Measurements from ENCODE around the gene VIPAS39. TPM values are rescaled to one million over a fixed set of nuclear protein-coding genes. Genes with fewer than 3 reads are reported as not detected.

Gene VIPAS39
- total and polyA plus RNA-seq, 2 of the 13 experiments (the other 11 are each of a cell fraction or from before 2014, with no cell fraction given) = 13.3 to 21.5 TPM

GRCh38 chr14:77376771-77377501 lies 80.5 kb downstream of the VIPAS39 start, which contains the start of the genes SAMD15 and TMED8 (continued):
- no peak for TF ChIP-seq HNF1A (IDR thresholded peaks at IDR 0.05; ENCODE audit: low read depth)
- no peak for TF ChIP-seq HNF1A (CRISPR knock-in tag; IDR thresholded peaks at IDR 0.05; ENCODE audit: borderline replicate concordance)
- TF ChIP-seq ZNF34 (CRISPR knock-in tag; IDR thresholded peaks at IDR 0.05; ENCODE audit: borderline replicate concordance) = no peak
- peak; percentile 76; the same call in 1 of the 2 replicates for TF ChIP-seq BCL3 (CRISPR knock-in tag; IDR thresholded peaks at IDR 0.05)
- TF ChIP-seq ZNF513 (CRISPR knock-in tag; conservative IDR thresholded peaks at IDR 0.05) = no peak
- TF ChIP-seq SATB2 (CRISPR knock-in tag; IDR thresholded peaks at IDR 0.05) = no peak
- no peak for TF ChIP-seq NPAS2 (CRISPR knock-in tag; IDR thresholded peaks at IDR 0.05; ENCODE audit: borderline replicate concordance)
- TF ChIP-seq ATF7-NPFF (CRISPR knock-in tag; IDR thresholded peaks at IDR 0.05; ENCODE audit: low read depth) = no peak
- TF ChIP-seq ARID4A (CRISPR knock-in tag; IDR thresholded peaks at IDR 0.05; ENCODE audit: borderline replicate concordance) = peak; percentile 96
- TF ChIP-seq ZKSCAN5 (CRISPR knock-in tag; IDR thresholded peaks at IDR 0.05) = no peak
- TF ChIP-seq ZNF431 (CRISPR knock-in tag; IDR thresholded peaks at IDR 0.05; ENCODE audit: borderline replicate concordance, low read depth) = 0 out of 2 replicates have a peak, but pooled peaks have one; percentile 31
- TF ChIP-seq WIZ (CRISPR knock-in tag; IDR thresholded peaks at IDR 0.05) = no peak
- TF ChIP-seq NR2F2 (IDR thresholded peaks at IDR 0.05; ENCODE audit: borderline replicate concordance, low read depth) = no peak
- TF ChIP-seq GZF1 (CRISPR knock-in tag; IDR thresholded peaks at IDR 0.05) = no peak
- no peak for TF ChIP-seq ZNF615 (CRISPR knock-in tag; IDR thresholded peaks at IDR 0.05; ENCODE audit: borderline replicate concordance)
- TF ChIP-seq DR1 (CRISPR knock-in tag; IDR thresholded peaks at IDR 0.05) = peak; percentile 34; the same call in 1 of the 2 replicates
- no peak for TF ChIP-seq HNRNPUL1 (IDR thresholded peaks at IDR 0.05; ENCODE audit: low read depth, low read length)
- TF ChIP-seq NRL (CRISPR knock-in tag; IDR thresholded peaks at IDR 0.05; ENCODE audit: borderline replicate concordance) = no peak
